CD4-positive, alpha-beta T cell (primary cell): Measurements from ENCODE around the gene HPS1. TPM values are rescaled to one million over a fixed set of nuclear protein-coding genes. Genes with fewer than 3 reads are reported as not detected.
A peak's percentile ranks its signal among the peaks of the same experiment; 100 is the strongest.

Experiments used
- ATAC-seq: fragments of 200-7000 bp; cut with Tn5 transposase; one replicate; pipeline ENCODE4 v1.10.0; 2022; ENCODE audit warnings: mild to moderate bottlenecking; ENCODE audit not compliant: poor library complexity
- CTCF ChIA-PET: fragments of 350-600 bp; sonication (Branson Sonifier 250); formaldehyde crosslinking; loops from one replicate; lab custom pipeline; 2021; ENCODE audit warnings: antibody characterized with exemption, inconsistent platforms; lab: Charles Lee
- POLR2A ChIA-PET: fragments of 350-600 bp; sonication (Branson Sonifier 250); formaldehyde crosslinking; loops from one replicate; lab custom pipeline; 2021; ENCODE audit warnings: antibody characterized with exemption, inconsistent platforms; lab: Charles Lee
- DNase-seq, 14 experiments: peaks; one replicate each; pipeline ENCODE4 v3.0.0-alpha.2; 2013 to 2020; ENCODE audit warnings: mixed read lengths in 2 of 14
- H3K27ac ChIP-seq, 2 donors: one replicate each; pipeline versions ENCODE4 v1.5.1 to v1.7.0; 2013; ENCODE audit warnings: low read length in 2 of 2, low read depth in 1 of 2, mild to moderate bottlenecking in 1 of 2
- H3K27me3 ChIP-seq, 2 experiments: 1 replicate in 1 of 2; 2 replicates in 1 of 2; pipeline versions ENCODE4 v1.6.1 to v1.7.0; 2013; ENCODE audit warnings: low read length in 2 of 2, control low read depth in 1 of 2, mild to moderate bottlenecking in 1 of 2, moderate library complexity in 1 of 2; ENCODE audit not compliant: insufficient read depth in 2 of 2, control insufficient read depth in 1 of 2
- H3K36me3 ChIP-seq: one replicate; pipeline ENCODE4 v1.6.1; 2013; ENCODE audit warnings: low read length, control low read depth; ENCODE audit not compliant: insufficient read depth
- H3K4me1 ChIP-seq: one replicate; pipeline ENCODE4 v1.6.1; 2013; ENCODE audit warnings: low read length, control low read depth; ENCODE audit not compliant: insufficient read depth
- H3K4me3 ChIP-seq: one replicate; pipeline ENCODE4 v1.5.1; 2013; ENCODE audit warnings: mild to moderate bottlenecking, low read length, moderate library complexity
- H3K9me3 ChIP-seq, 2 experiments: 1 replicate in 1 of 2; 2 replicates in 1 of 2; pipeline versions ENCODE4 v1.6.1 to v1.7.0; 2013; ENCODE audit warnings: low read length in 2 of 2, mild to moderate bottlenecking in 2 of 2, control low read depth in 1 of 2, moderate library complexity in 1 of 2; ENCODE audit not compliant: control insufficient read depth in 1 of 2, insufficient read depth in 1 of 2
- H3K27ac Mint-ChIP-seq: one replicate; pipeline ENCODE4 v1.8.0; 2020; ENCODE audit warnings: mixed read lengths
- H3K27me3 Mint-ChIP-seq: one replicate; pipeline ENCODE4 v1.8.0; 2021; ENCODE audit warnings: mixed read lengths
- H3K36me3 Mint-ChIP-seq: one replicate; pipeline ENCODE4 v1.8.0; 2021; ENCODE audit warnings: low read depth, mixed read lengths
- H3K4me1 Mint-ChIP-seq: one replicate; pipeline ENCODE4 v1.8.0; 2021; ENCODE audit warnings: low read depth, mixed read lengths
- H3K4me3 Mint-ChIP-seq: one replicate; pipeline ENCODE4 v1.8.0; 2020; ENCODE audit warnings: mild to moderate bottlenecking, mixed read lengths
- H3K9me3 Mint-ChIP-seq: one replicate; pipeline ENCODE4 v1.8.0; 2020; ENCODE audit warnings: mixed read lengths
- intact Hi-C, 2 experiments: fragments of 100-400 bp; cut with DNase I in 1 of 2; cut with micrococcal nuclease in 1 of 2; formaldehyde crosslinking; loops; one replicate each; pipeline versions ENCODE4 v1.15.1 to v1.9.0; 2023 to 2025; cut with DNase I, micrococcal nuclease
- total RNA-seq, 174 experiments: library from RNA in 2 of 174; stranded (reverse) in 2 of 174; gene quantifications; one replicate each; pipeline ENCODE4 v1.2.3 and lab custom pipeline; 2021 to 2026
- TF ChIP-seq, protein P1 (sequence below): fragments of 200-600 bp; IDR thresholded peaks from one replicate; pipeline ENCODE4 v1.8.0; 2022; ENCODE audit warnings: antibody characterized with exemption, mild to moderate bottlenecking

Gene HPS1
- total RNA-seq, 2 experiments from 2014 or later, result 49.8 to 50.5 TPM

DNA sequence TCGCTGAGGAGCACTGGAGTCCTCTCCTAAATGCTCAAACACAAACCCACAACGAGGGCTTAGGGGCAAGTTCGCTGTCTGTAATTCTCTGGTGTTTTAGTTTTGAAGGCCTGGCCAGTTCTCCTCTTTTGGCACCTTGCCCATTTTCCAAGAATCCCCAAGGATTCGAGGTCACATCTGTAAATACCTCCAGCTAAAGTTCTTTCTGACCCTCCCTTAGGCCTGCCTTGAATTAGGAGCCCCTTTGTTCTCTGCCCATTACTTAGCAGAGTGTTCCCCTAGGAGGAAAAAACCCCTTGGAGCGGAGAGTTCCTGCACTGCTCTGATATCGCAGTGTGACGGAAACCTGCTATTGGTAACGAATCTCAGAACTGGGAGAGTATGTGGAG, 31.0 kb downstream of the HPS1 start:
- peak in 1 of 14 experiments; percentile 2 for DNase-seq
- H3K4me3 ChIP-seq, result no peak overlapping the region
- no peak for ATAC-seq
- peak overlapping the region; percentile 95 for H3K27ac Mint-ChIP-seq
- H3K4me1 Mint-ChIP-seq, result peaks cover 26% of the 10 kb centered on the region
- TF ChIP-seq, protein P1, sequence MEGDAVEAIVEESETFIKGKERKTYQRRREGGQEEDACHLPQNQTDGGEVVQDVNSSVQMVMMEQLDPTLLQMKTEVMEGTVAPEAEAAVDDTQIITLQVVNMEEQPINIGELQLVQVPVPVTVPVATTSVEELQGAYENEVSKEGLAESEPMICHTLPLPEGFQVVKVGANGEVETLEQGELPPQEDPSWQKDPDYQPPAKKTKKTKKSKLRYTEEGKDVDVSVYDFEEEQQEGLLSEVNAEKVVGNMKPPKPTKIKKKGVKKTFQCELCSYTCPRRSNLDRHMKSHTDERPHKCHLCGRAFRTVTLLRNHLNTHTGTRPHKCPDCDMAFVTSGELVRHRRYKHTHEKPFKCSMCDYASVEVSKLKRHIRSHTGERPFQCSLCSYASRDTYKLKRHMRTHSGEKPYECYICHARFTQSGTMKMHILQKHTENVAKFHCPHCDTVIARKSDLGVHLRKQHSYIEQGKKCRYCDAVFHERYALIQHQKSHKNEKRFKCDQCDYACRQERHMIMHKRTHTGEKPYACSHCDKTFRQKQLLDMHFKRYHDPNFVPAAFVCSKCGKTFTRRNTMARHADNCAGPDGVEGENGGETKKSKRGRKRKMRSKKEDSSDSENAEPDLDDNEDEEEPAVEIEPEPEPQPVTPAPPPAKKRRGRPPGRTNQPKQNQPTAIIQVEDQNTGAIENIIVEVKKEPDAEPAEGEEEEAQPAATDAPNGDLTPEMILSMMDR, result no peak
- CTCF ChIA-PET, result interaction anchor here (2.8 kb wide), 1 partner anchor 10 kb away, joined by 11 read pairs; no protein-coding TSS in a partner anchor
- H3K4me3 Mint-ChIP-seq, result no peak overlapping the region
- no peaks in the 10 kb centered on the region for H3K9me3 ChIP-seq
- peak overlapping the region; percentile 45 to 73 for H3K27ac ChIP-seq
- H3K9me3 Mint-ChIP-seq, result no peaks in the 10 kb centered on the region
- peaks cover 44% of the 10 kb centered on the region for H3K36me3 Mint-ChIP-seq
- POLR2A ChIA-PET, result interaction anchor here (0.6 kb wide), 1 partner anchor 10 kb away, joined by 3 read pairs; no protein-coding TSS in a partner anchor
- H3K36me3 ChIP-seq, result peaks cover 22% of the 10 kb centered on the region
- intact Hi-C loops, result no loop called here
- H3K27me3 Mint-ChIP-seq, result no peaks in the 10 kb centered on the region
- H3K4me1 ChIP-seq, result peaks cover 17% of the 10 kb centered on the region
- H3K27me3 ChIP-seq, result no peaks in the 10 kb centered on the region

DNA sequence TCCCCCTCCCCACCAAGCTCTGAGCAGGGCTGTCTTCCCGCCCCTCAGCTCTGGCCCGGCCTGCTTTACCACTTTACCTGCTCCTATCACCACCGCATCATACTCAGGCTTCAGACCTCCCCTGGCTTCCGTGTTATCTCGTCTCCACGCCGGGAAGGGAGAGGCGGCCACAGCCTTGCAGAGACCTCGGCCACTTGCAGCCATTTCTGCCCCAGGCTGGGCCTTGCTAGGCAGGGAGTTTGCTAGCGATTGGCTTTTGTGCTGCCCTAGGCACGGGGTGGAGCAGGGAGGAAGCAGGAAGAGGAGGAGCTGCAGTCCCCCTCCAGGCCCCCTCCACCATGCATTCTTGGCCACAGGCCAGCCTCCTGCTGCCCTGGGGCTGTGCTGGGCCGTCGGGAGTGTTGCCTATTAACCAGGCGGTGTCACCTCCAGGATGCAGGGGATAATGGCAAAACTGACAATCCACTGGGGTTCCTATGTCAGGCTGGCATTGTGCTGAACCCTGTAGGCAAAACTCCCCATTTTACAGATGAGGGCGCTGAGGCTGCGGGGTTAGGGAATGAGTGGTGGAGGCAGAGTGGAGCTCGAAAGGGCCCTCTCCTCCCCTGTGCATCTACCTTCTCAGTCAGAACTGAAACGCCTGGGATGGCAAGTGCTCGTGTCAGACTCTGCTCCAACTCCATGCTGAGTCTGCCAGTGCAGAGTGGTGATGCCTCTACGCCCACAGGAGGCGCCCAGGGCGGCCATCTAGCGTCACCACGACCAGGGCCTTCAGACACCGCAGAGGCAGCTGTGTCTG, 31.6 kb downstream of the HPS1 start, which contains the start of gene PYROXD2:
PYROXD2 (minus strand) TSS at position 251 of the 799 bp plus-strand sequence; CDS start at position 204, 47 bp downstream.
- peak within 1 kb of the TSS; percentile 59 for H3K4me3 ChIP-seq
- H3K4me1 ChIP-seq, result peaks cover 17% of the 10 kb centered on the region
- peak within 1 kb of the TSS; percentile 95 for H3K27ac Mint-ChIP-seq
- ChIA-PET POLR2A (interaction anchor here (0.6 to 1.2 kb wide), 2 partner anchors 10 to 31 kb away, joined by 3 to 5 read pairs; no protein-coding TSS in a partner anchor), CTCF (interaction anchor here (2.8 kb wide), 1 partner anchor 10 kb away, joined by 11 read pairs; no protein-coding TSS in a partner anchor)
- no peaks in the 10 kb centered on the region for H3K27me3 Mint-ChIP-seq
- peak within 1 kb of the TSS; percentile 98 for H3K4me3 Mint-ChIP-seq
- ATAC-seq (peak; percentile 85), DNase-seq (peak; percentile 16 to 80 (median 48))
- intact Hi-C loops, result no loop called here
- TF ChIP-seq, protein P1, result no peak
- peaks cover 26% of the 10 kb centered on the region for H3K4me1 Mint-ChIP-seq
- H3K9me3 ChIP-seq, result no peaks in the 10 kb centered on the region
- no peaks in the 10 kb centered on the region for H3K9me3 Mint-ChIP-seq
- H3K27me3 ChIP-seq, result no peaks in the 10 kb centered on the region
- peak within 1 kb of the TSS; percentile 45 to 73 for H3K27ac ChIP-seq
- H3K36me3 Mint-ChIP-seq, result peaks cover 41% of the 10 kb centered on the region
- peaks cover 20% of the 10 kb centered on the region for H3K36me3 ChIP-seq

DNA sequence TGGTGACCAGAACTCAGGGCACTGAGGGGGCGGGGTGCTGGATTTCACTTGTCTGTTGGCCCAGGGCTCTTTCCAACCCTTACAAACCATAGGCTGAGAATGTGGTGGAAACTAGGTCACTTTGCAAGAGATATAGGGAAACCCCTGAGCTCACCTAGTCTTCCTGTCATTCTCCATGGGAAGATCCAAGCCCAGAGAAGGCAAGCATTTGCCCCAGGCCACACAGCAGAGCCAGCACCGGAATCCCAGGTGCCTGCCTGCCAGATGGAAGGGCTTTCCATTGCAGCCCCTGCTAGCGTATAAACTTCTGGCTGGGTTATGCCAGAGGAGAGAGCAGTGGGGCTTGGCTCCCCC, 32.2 kb downstream of the HPS1 start:
- Histone ChIP-seq H3K9me3 (no peaks in the 10 kb centered on the region), H3K4me1 (peaks cover 17% of the 10 kb centered on the region), H3K27ac (peak overlapping the region; percentile 45 to 73), H3K4me3 (peak overlapping the region; percentile 59), H3K36me3 (peaks cover 14% of the 10 kb centered on the region), H3K27me3 (no peaks in the 10 kb centered on the region)
- TF ChIP-seq, protein P1, result no peak
- Mint-ChIP-seq H3K4me1 (peaks cover 26% of the 10 kb centered on the region), H3K4me3 (peak overlapping the region; percentile 98), H3K36me3 (peaks cover 36% of the 10 kb centered on the region), H3K27me3 (no peaks in the 10 kb centered on the region), H3K9me3 (no peaks in the 10 kb centered on the region), H3K27ac (peak overlapping the region; percentile 95)
- CTCF ChIA-PET, result interaction anchor here (2.8 kb wide), 1 partner anchor 11 kb away, joined by 11 read pairs; no protein-coding TSS in a partner anchor
- intact Hi-C loops, result no loop called here
- ATAC-seq (no peak), DNase-seq (no peak)
- POLR2A ChIA-PET, result interaction anchor here (1.2 kb wide), 1 partner anchor 31 kb away, joined by 5 read pairs; no protein-coding TSS in a partner anchor
